Astrocyte (in vitro differentiated cells and primary cell): Measurements from ENCODE around the gene ENPP7.

Experiments
- CTCF ChIP-seq: IDR thresholded peaks from 2 replicates; pipeline ENCODE4 v1.5.1; 2011; ENCODE audit warnings: low read depth, mild to moderate bottlenecking, inconsistent platforms, low read length, moderate library complexity; ENCODE audit not compliant: insufficient read depth
- EZH2 ChIP-seq: IDR thresholded peaks from 2 replicates; pipeline ENCODE4 v1.6.1; 2012; ENCODE audit warnings: mild to moderate bottlenecking, low read length, inconsistent platforms; ENCODE audit not compliant: insufficient read depth

- TF ChIP-seq CTCF (no peak), EZH2 (no peak)
These were observed 1.8 kb upstream of the ENPP7 start for GRCh38 chr17:79728908-79729471.
